MM.1S (cell line): Measurements from ENCODE around the gene NAB1.

Source experiments
- DNase-seq: peaks from one replicate; pipeline ENCODE4 v3.0.0-alpha.2; 2015
- H2AFZ ChIP-seq: fragments of 300-600 bp; sonication (generic); 2 replicates; pipeline ENCODE4 v1.6.0; 2016; ENCODE audit warnings: antibody characterized with exemption, low read length
- H3F3A ChIP-seq: fragments of 300-600 bp; sonication (generic); 2 replicates; pipeline ENCODE4 v1.6.1; 2016; ENCODE audit warnings: mild to moderate bottlenecking, antibody characterized with exemption, low read length, moderate library complexity, mixed read lengths; ENCODE audit not compliant: insufficient read depth
- H3K27ac ChIP-seq: fragments of 300-600 bp; sonication (generic); 2 replicates; pipeline ENCODE4 v1.5.1; 2016; ENCODE audit warnings: mild to moderate bottlenecking, low read length
- H3K27me3 ChIP-seq: fragments of 300-600 bp; sonication (generic); replicated peaks from 2 replicates; pipeline ENCODE4 v1.6.0; 2016; ENCODE audit warnings: low read length; ENCODE audit not compliant: insufficient read depth
- H3K36me3 ChIP-seq: fragments of 300-600 bp; sonication (generic); replicated peaks from 2 replicates; pipeline ENCODE4 v1.6.1; 2016; ENCODE audit warnings: mild to moderate bottlenecking, low read length, mixed read lengths; ENCODE audit not compliant: insufficient read depth
- H3K4me1 ChIP-seq: fragments of 300-600 bp; sonication (generic); 2 replicates; pipeline ENCODE4 v1.6.1; 2016; ENCODE audit warnings: low read length, mixed read lengths
- H3K4me2 ChIP-seq: fragments of 300-600 bp; sonication (generic); 2 replicates; pipeline ENCODE4 v1.6.0; 2016; ENCODE audit warnings: low read depth, low read length
- H3K4me3 ChIP-seq: fragments of 300-600 bp; sonication (generic); 2 replicates; pipeline ENCODE4 v1.5.1; 2016; ENCODE audit warnings: low read length, mixed read lengths
- H3K79me2 ChIP-seq: fragments of 300-600 bp; sonication (generic); 2 replicates; pipeline ENCODE4 v1.6.1; 2016; ENCODE audit warnings: mixed run types, low read length, mixed read lengths
- H3K9ac ChIP-seq: fragments of 300-600 bp; sonication (generic); 2 replicates; pipeline ENCODE4 v1.6.1; 2016; ENCODE audit warnings: low read length, mixed read lengths
- H3K9me2 ChIP-seq: fragments of 300-600 bp; sonication (generic); replicated peaks from 2 replicates; pipeline ENCODE4 v1.6.1; 2016; ENCODE audit warnings: mild to moderate bottlenecking, low read length, mixed read lengths; ENCODE audit not compliant: insufficient read depth
- H3K9me3 ChIP-seq: fragments of 300-600 bp; sonication (generic); replicated peaks from 2 replicates; pipeline ENCODE4 v1.6.1; 2016; ENCODE audit warnings: mild to moderate bottlenecking, low read length, mixed read lengths; ENCODE audit not compliant: insufficient read depth
- H4K20me1 ChIP-seq: fragments of 300-600 bp; sonication (generic); 2 replicates; pipeline ENCODE4 v1.6.1; 2016; ENCODE audit warnings: mild to moderate bottlenecking, low read length, moderate library complexity, mixed read lengths; ENCODE audit not compliant: insufficient read depth
- CTCF ChIP-seq: fragments of 300-600 bp; sonication (generic); IDR thresholded peaks from 2 replicates; pipeline ENCODE4 v1.5.1; 2016; ENCODE audit warnings: antibody characterized with exemption, low read length, mixed read lengths
- EZH2 ChIP-seq: fragments of 300-600 bp; sonication (generic); optimal IDR thresholded peaks from 2 replicates; pipeline ENCODE3; 2017; ENCODE audit warnings: low read depth, mild to moderate bottlenecking, antibody characterized with exemption, low read length, mixed read lengths
- EZH2phosphoT487 ChIP-seq: fragments of 300-600 bp; sonication (generic); IDR thresholded peaks from 2 replicates; pipeline ENCODE4 v1.6.1; 2018; ENCODE audit warnings: antibody characterized with exemption, low read length

Gene NAB1

GRCh38 chr2:190679813-190680591 lies 31.1 kb downstream of the NAB1 start:
- H3K9me2 ChIP-seq, result no peaks in the 10 kb centered on the region
- no peaks in the 10 kb centered on the region for H3K79me2 ChIP-seq
- H4K20me1 ChIP-seq, result no peaks in the 10 kb centered on the region
- H3K4me2 ChIP-seq, result no peak overlapping the region
- H2AFZ ChIP-seq, result no peak overlapping the region
- no peaks in the 10 kb centered on the region for H3K9me3 ChIP-seq
- H3F3A ChIP-seq, result peaks cover 3% of the 10 kb centered on the region; the same call in 1 of the 2 replicates
- TF ChIP-seq EZH2phosphoT487 (no peak), EZH2 (no peak), CTCF (peak; percentile 78)
- no peaks in the 10 kb centered on the region for H3K27me3 ChIP-seq
- no peak overlapping the region for H3K27ac ChIP-seq
- peak; percentile 44 for DNase-seq
- H3K36me3 ChIP-seq, result no peaks in the 10 kb centered on the region
- no peak overlapping the region for H3K9ac ChIP-seq
- H3K4me1 ChIP-seq, result peaks cover 9% of the 10 kb centered on the region
- H3K4me3 ChIP-seq, result no peak overlapping the region

- H3K36me3 ChIP-seq, result no peaks in the 10 kb centered on the region; the same call in 1 of the 2 replicates
Observed at GRCh38 chr2:190682168-190682567, 33.3 kb downstream of the NAB1 start.

GRCh38 chr2:190683802-190684201 lies 34.9 kb downstream of the NAB1 start:
- Histone ChIP-seq H3K9ac (no peak overlapping the region), H3K4me2 (no peak overlapping the region), H3K27ac (no peak overlapping the region), H3K4me1 (no peaks in the 10 kb centered on the region), H3K36me3 (no peaks in the 10 kb centered on the region; the same call in 1 of the 2 replicates), H3K27me3 (no peaks in the 10 kb centered on the region), H3F3A (no peaks in the 10 kb centered on the region), H4K20me1 (no peaks in the 10 kb centered on the region), H3K9me2 (no peaks in the 10 kb centered on the region), H3K79me2 (no peaks in the 10 kb centered on the region), H3K4me3 (no peak overlapping the region), H2AFZ (no peak overlapping the region), H3K9me3 (no peaks in the 10 kb centered on the region)
- no peak for DNase-seq
- TF ChIP-seq EZH2, result no peak
- TF ChIP-seq EZH2phosphoT487, result no peak
- TF ChIP-seq CTCF, result no peak

More at GRCh38 chr2:190682168-190682567, 33.3 kb downstream of the NAB1 start:
- Histone ChIP-seq H3K4me3 (no peak overlapping the region), H3K27ac (no peak overlapping the region), H3F3A (no peaks in the 10 kb centered on the region), H3K9me3 (no peaks in the 10 kb centered on the region), H3K9me2 (no peaks in the 10 kb centered on the region), H4K20me1 (no peaks in the 10 kb centered on the region), H2AFZ (no peak overlapping the region), H3K79me2 (no peaks in the 10 kb centered on the region), H3K27me3 (no peaks in the 10 kb centered on the region), H3K4me2 (no peak overlapping the region), H3K4me1 (no peaks in the 10 kb centered on the region), H3K9ac (no peak overlapping the region)
- TF ChIP-seq EZH2 (no peak), CTCF (no peak), EZH2phosphoT487 (no peak)
- no peak for DNase-seq
